ENCODE data around the gene SH3RF3.

DNA sequence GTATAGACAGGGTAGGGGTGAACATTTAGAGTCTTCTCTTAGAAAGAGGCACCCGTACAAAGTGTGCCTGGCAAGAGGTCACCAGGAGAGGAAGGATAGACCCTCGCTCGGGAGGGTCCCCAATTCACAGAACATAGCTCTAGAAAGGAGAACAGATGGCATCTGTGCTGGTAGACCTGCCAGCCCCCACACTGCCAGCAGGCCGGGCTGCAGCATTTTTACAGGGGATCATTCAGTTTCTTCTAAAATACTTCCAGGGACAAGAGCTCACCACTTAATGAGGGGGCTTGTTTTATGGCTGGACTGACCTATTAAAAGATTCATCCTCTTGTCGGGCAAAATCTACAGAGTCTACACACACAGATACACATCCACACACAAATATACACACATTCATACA lies 334.9 kb downstream of the SH3RF3 start:
- TF ChIP-seq SREBF2 (CRISPR knock-in tag; IDR thresholded peaks at IDR 0.05) (no peak), EZH2 (IDR thresholded peaks at IDR 0.05; ENCODE audit: borderline replicate concordance, low read depth, low read length) (no peak), YY1 (IDR thresholded peaks at IDR 0.05; ENCODE audit: borderline replicate concordance in 1 of 3, control insufficient read depth in 1 of 3, extremely low read depth in 1 of 3, insufficient read depth in 3 of 3, insufficient read length in 1 of 3, insufficient replicate concordance in 2 of 3, low read depth in 1 of 3, low read length in 2 of 3) (no peak), HNRNPUL1 (IDR thresholded peaks at IDR 0.05; ENCODE audit: low read length) (no peak), ETV6 (IDR thresholded peaks at IDR 0.05; ENCODE audit: borderline replicate concordance in 1 of 2, low read depth in 2 of 2, low read length in 1 of 2) (no peak), ETV6 (CRISPR knock-in tag; IDR thresholded peaks at IDR 0.05; ENCODE audit: borderline replicate concordance) (no peak), ZZZ3 (IDR thresholded peaks at IDR 0.05) (no peak), MAFK (IDR thresholded peaks at IDR 0.05; ENCODE audit: low read length) (no peak)
- TF ChIP-seq, protein P1, sequence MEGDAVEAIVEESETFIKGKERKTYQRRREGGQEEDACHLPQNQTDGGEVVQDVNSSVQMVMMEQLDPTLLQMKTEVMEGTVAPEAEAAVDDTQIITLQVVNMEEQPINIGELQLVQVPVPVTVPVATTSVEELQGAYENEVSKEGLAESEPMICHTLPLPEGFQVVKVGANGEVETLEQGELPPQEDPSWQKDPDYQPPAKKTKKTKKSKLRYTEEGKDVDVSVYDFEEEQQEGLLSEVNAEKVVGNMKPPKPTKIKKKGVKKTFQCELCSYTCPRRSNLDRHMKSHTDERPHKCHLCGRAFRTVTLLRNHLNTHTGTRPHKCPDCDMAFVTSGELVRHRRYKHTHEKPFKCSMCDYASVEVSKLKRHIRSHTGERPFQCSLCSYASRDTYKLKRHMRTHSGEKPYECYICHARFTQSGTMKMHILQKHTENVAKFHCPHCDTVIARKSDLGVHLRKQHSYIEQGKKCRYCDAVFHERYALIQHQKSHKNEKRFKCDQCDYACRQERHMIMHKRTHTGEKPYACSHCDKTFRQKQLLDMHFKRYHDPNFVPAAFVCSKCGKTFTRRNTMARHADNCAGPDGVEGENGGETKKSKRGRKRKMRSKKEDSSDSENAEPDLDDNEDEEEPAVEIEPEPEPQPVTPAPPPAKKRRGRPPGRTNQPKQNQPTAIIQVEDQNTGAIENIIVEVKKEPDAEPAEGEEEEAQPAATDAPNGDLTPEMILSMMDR (IDR thresholded peaks at IDR 0.05 in 2 of 3, conservative IDR thresholded peaks at IDR 0.05 in 1 of 3; ENCODE audit: insufficient read depth in 2 of 3, low read depth in 1 of 3, low read length in 3 of 3) = no peak
